ENCODE results near the gene GIT2. TPM values are rescaled to one million over a fixed set of nuclear protein-coding genes. Genes with fewer than 3 reads are reported as not detected.

The GIT2 gene
- total and polyA plus RNA-seq, 2 of the 13 experiments (the other 11 are each of a cell fraction or from before 2014, with no cell fraction given), result 18.4 to 19.8 TPM

GRCh38 chr12:110010853-110011723 is 14.9 kb upstream of the GIT2 start (continued):
- peak; percentile 70 for TF ChIP-seq SAP130 (CRISPR knock-in tag; IDR thresholded peaks at IDR 0.05; ENCODE audit: low read depth)
- no peak for TF ChIP-seq TIGD3 (CRISPR knock-in tag; IDR thresholded peaks at IDR 0.05; ENCODE audit: borderline replicate concordance)
- no peak for TF ChIP-seq ZBTB3 (CRISPR knock-in tag; IDR thresholded peaks at IDR 0.05; ENCODE audit: borderline replicate concordance, low read depth)
- TF ChIP-seq POLR2AphosphoS2 (IDR thresholded peaks at IDR 0.05; ENCODE audit: low read depth, low read length), result no peak
- TF ChIP-seq SP1 (IDR thresholded peaks at IDR 0.05), result no peak
- TF ChIP-seq SP1 (CRISPR knock-in tag; IDR thresholded peaks at IDR 0.05), result no peak
- TF ChIP-seq ZNF281 (CRISPR knock-in tag; IDR thresholded peaks at IDR 0.05; ENCODE audit: borderline replicate concordance), result no peak
- TF ChIP-seq ZNF326 (CRISPR knock-in tag; IDR thresholded peaks at IDR 0.05; ENCODE audit: borderline replicate concordance), result no peak
- TF ChIP-seq RAD21 (CRISPR knock-in tag; IDR thresholded peaks at IDR 0.05), result no peak
- no peak for TF ChIP-seq IKZF4 (CRISPR knock-in tag; IDR thresholded peaks at IDR 0.05; ENCODE audit: borderline replicate concordance, low read depth, not compliant biosample characterization)
- TF ChIP-seq RXRA (CRISPR knock-in tag; IDR thresholded peaks at IDR 0.05), result peak; percentile 38; the same call in 1 of the 2 replicates
- no peak for TF ChIP-seq MXD4 (CRISPR knock-in tag; IDR thresholded peaks at IDR 0.05)
- TF ChIP-seq PLSCR1 (CRISPR knock-in tag; IDR thresholded peaks at IDR 0.05; ENCODE audit: borderline replicate concordance), result no peak
- no peak for TF ChIP-seq ZNF572 (CRISPR knock-in tag; IDR thresholded peaks at IDR 0.05)
- TF ChIP-seq HMG20B (CRISPR knock-in tag; conservative IDR thresholded peaks at IDR 0.05), result no peak
- TF ChIP-seq ZNF337 (CRISPR knock-in tag; IDR thresholded peaks at IDR 0.05; ENCODE audit: borderline replicate concordance, low read depth), result no peak
- no peak for TF ChIP-seq GLMP (CRISPR knock-in tag; IDR thresholded peaks at IDR 0.05; ENCODE audit: borderline replicate concordance)
- no peak for TF ChIP-seq ZNF605 (CRISPR knock-in tag; IDR thresholded peaks at IDR 0.05)
- peak; percentile 36; the same call in 1 of the 2 replicates for TF ChIP-seq CREM (IDR thresholded peaks at IDR 0.05)
- TF ChIP-seq CREM (CRISPR knock-in tag; IDR thresholded peaks at IDR 0.05), result no peak
- TF ChIP-seq SRY (CRISPR knock-in tag; IDR thresholded peaks at IDR 0.05), result no peak
- TF ChIP-seq KDM2A (CRISPR knock-in tag; IDR thresholded peaks at IDR 0.05; ENCODE audit: borderline replicate concordance, low read depth), result no peak
- no peak for TF ChIP-seq TRIM24 (CRISPR knock-in tag; IDR thresholded peaks at IDR 0.05)
- TF ChIP-seq GTF3A (CRISPR knock-in tag; conservative IDR thresholded peaks at IDR 0.05), result no peak

All from HepG2 (cell line).